T-cell (primary cell): Measurements from ENCODE around the gene KLHL7. TPM values are rescaled to one million over a fixed set of nuclear protein-coding genes. Genes with fewer than 3 reads are reported as not detected.

Experiments used
- ATAC-seq, 4 experiments: fragments of 200-7000 bp in 3 of 4; fragments of 150-1000 bp in 1 of 4; cut with Tn5 transposase; replicated peaks in 1 of 4; 1 replicate in 3 of 4; 2 replicates in 1 of 4; pipeline ENCODE4 v1.10.0; 2021; ENCODE audit warnings: moderate library complexity in 3 of 4, mild to moderate bottlenecking in 2 of 4, moderate number of reproducible peaks in 1 of 4
- CTCF ChIA-PET, 2 donors: fragments of 300-600 bp; sonication (Branson Sonifier 250); formaldehyde crosslinking; loops; one replicate each; lab custom pipeline; 2022; ENCODE audit warnings: antibody characterized with exemption in 2 of 2; lab: Charles Lee
- POLR2A ChIA-PET, 2 donors: fragments of 300-600 bp; sonication (Branson Sonifier 250); formaldehyde crosslinking; loops; one replicate each; lab custom pipeline; 2022; ENCODE audit warnings: antibody characterized with exemption in 2 of 2; lab: Charles Lee
- DNase-seq, 35 experiments: peaks; one replicate each; pipeline versions ENCODE4 v3.0.0 to v3.0.0-alpha.2; 2013 to 2023
- H3K27ac ChIP-seq: one replicate; pipeline ENCODE4 v1.5.1; 2013; ENCODE audit warnings: low read length
- H3K27me3 ChIP-seq, 2 experiments: replicated peaks in 1 of 2; 1 replicate in 1 of 2; 2 replicates in 1 of 2; pipeline versions ENCODE4 v1.6.1 to v1.7.0; 2013; ENCODE audit warnings: low read length in 1 of 2, mixed read lengths in 1 of 2; ENCODE audit not compliant: control insufficient read depth in 2 of 2, insufficient read depth in 2 of 2; ENCODE audit errors: extremely low read depth in 1 of 2
- H3K36me3 ChIP-seq, 2 donors: 1 replicate in 1 of 2; 2 replicates in 1 of 2; pipeline versions ENCODE4 v1.6.1 to v1.7.0; 2013; ENCODE audit warnings: low read length in 1 of 2; ENCODE audit not compliant: control insufficient read depth in 2 of 2, insufficient read depth in 1 of 2; ENCODE audit errors: extremely low read depth in 1 of 2
- H3K4me1 ChIP-seq, 2 experiments: 1 replicate in 1 of 2; 2 replicates in 1 of 2; pipeline versions ENCODE4 v1.6.1 to v1.7.0; 2013; ENCODE audit warnings: low read length in 2 of 2, mixed read lengths in 1 of 2; ENCODE audit not compliant: insufficient read depth in 2 of 2, control insufficient read depth in 1 of 2; ENCODE audit errors: extremely low read depth in 1 of 2
- H3K4me3 ChIP-seq, 2 donors: 1 replicate in 1 of 2; 2 replicates in 1 of 2; pipeline versions ENCODE4 v1.5.1 to v1.7.0; 2013; ENCODE audit warnings: mild to moderate bottlenecking in 2 of 2, low read length in 1 of 2, moderate library complexity in 1 of 2; ENCODE audit not compliant: control insufficient read depth in 1 of 2; ENCODE audit errors: extremely low read depth in 1 of 2
- H3K9me3 ChIP-seq: 2 replicates; pipeline ENCODE4 v1.7.0; 2013
- H3K27ac Mint-ChIP-seq, 2 donors: one replicate each; pipeline ENCODE4 v1.8.0; 2020 to 2021; ENCODE audit warnings: mild to moderate bottlenecking in 2 of 2, mixed read lengths in 2 of 2
- H3K27me3 Mint-ChIP-seq, 2 donors: one replicate each; pipeline ENCODE4 v1.8.0; 2021 to 2022; ENCODE audit warnings: mixed read lengths in 2 of 2
- H3K36me3 Mint-ChIP-seq: one replicate; pipeline ENCODE4 v1.8.0; 2021; ENCODE audit warnings: mixed read lengths
- H3K4me1 Mint-ChIP-seq, 3 donors: one replicate each; pipeline ENCODE4 v1.8.0; 2020 to 2022; ENCODE audit warnings: mixed read lengths in 3 of 3, mild to moderate bottlenecking in 1 of 3
- H3K4me3 Mint-ChIP-seq, 3 donors: one replicate each; pipeline ENCODE4 v1.8.0; 2020 to 2022; ENCODE audit warnings: mild to moderate bottlenecking in 3 of 3, mixed read lengths in 3 of 3, moderate library complexity in 3 of 3
- H3K9me3 Mint-ChIP-seq, 3 donors: one replicate each; pipeline ENCODE4 v1.8.0; 2020 to 2022; ENCODE audit warnings: mixed read lengths in 3 of 3
- WGBS: methylation state at CpG from one replicate; pipeline ENCODE4 v1.1.5; 2013; ENCODE audit warnings: missing lambda C conversion rate; ENCODE audit not compliant: insufficient coverage; 5-methylcytosine and 5-hydroxymethylcytosine counted together
- total RNA-seq, 35 experiments: library from RNA in 6 of 35; stranded (reverse) in 6 of 35; fragments of 120-200 nt in 1 of 35; gene quantifications; one replicate each; pipeline versions ENCODE4 v1.2.1 to v1.2.4 and lab custom pipeline; 2013 to 2026

Gene KLHL7
- total RNA-seq, 5 donors from 2014 or later (not counting 1 experiment from before 2014, with no cell fraction given): 20.1 to 26.8 (median 22.4) TPM

- Histone ChIP-seq H3K27ac (no peak overlapping the region), H3K4me3 (no peak overlapping the region), H3K4me1 (no peaks in the 10 kb centered on the region), H3K9me3 (no peaks in the 10 kb centered on the region), H3K36me3 (no peaks in the 10 kb centered on the region), H3K27me3 (no peaks in the 10 kb centered on the region)
- Mint-ChIP-seq H3K4me3 (no peak overlapping the region), H3K9me3 (no peaks in the 10 kb centered on the region), H3K4me1 (no peaks in the 10 kb centered on the region), H3K27ac (no peak overlapping the region), H3K36me3 (no peaks in the 10 kb centered on the region), H3K27me3 (peaks cover 8 to 14% of the 10 kb centered on the region in 2 donors)
- no peak for DNase-seq
- ChIA-PET CTCF (no interaction called here), POLR2A (no interaction called here)
- no peak for ATAC-seq
Measured at GRCh38 chr7:23072048-23072447, 33.5 kb upstream of the KLHL7 start.

GRCh38 chr7:23072922-23073321 lies 32.7 kb upstream of the KLHL7 start:
- no peak overlapping the region for H3K4me3 ChIP-seq
- Mint-ChIP-seq H3K27me3 (peaks cover 0 to 9% of the 10 kb centered on the region in 2 donors), H3K27ac (no peak overlapping the region), H3K4me3 (no peak overlapping the region), H3K9me3 (no peaks in the 10 kb centered on the region), H3K36me3 (no peaks in the 10 kb centered on the region), H3K4me1 (no peaks in the 10 kb centered on the region)
- H3K9me3 ChIP-seq: no peaks in the 10 kb centered on the region
- no peaks in the 10 kb centered on the region for H3K27me3 ChIP-seq
- H3K27ac ChIP-seq: no peak overlapping the region
- DNase-seq: no peak
- no peaks in the 10 kb centered on the region for H3K4me1 ChIP-seq
- ATAC-seq: no peak
- CTCF ChIA-PET: interaction anchor here in 1 of 2 donors (0.6 to 1.8 kb wide), 3 partner anchors 12 to 1820 kb away, joined by 3 to 4 read pairs (median 3); no protein-coding TSS in a partner anchor
- no CpG with 5 or more reads among the region's 2 CpGs for WGBS
- no peaks in the 10 kb centered on the region for H3K36me3 ChIP-seq
- POLR2A ChIA-PET: no interaction called here

DNA sequence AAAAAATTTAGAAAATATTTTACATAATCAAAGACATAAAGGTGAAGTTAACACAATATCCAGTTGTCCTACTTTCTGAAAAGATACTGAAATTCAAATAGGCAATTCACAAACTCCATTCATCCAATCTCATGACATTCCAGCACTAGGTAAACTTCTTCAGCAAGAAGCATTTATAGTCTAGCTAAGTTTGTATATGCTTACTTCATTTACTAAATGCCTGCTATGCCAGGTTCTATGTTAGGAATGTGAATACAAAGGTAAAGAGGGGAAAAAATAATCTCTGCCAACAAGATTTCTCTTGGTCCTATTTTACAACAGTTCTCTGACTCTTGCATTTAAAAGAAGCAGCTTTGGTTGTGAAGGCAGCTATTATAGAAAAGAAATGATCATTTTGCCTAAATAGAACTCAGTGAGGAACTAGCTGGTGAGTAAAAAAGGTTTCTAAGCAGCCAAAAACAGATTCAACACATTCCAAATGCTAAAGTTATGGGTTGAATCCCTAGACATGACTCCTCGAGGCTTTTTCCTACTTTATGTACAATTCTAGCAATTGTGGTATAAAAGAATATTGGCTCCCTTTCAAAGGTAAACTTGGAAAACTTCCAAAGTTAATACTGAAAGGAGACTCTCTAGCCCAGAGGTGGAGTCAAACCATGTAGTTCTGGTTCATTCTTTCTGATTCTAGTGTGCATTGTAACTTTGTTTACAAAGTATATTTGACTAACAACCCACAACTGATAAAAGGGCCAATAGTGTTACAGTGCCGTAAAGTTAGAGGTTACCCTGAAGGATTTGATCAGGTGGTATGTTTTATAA lies 30.9 kb upstream of the KLHL7 start:
- H3K9me3 ChIP-seq: no peaks in the 10 kb centered on the region
- Mint-ChIP-seq H3K27me3 (peaks cover 0 to 9% of the 10 kb centered on the region in 2 donors), H3K4me3 (no peak overlapping the region), H3K9me3 (no peaks in the 10 kb centered on the region), H3K4me1 (no peaks in the 10 kb centered on the region), H3K36me3 (no peaks in the 10 kb centered on the region), H3K27ac (no peak overlapping the region)
- H3K36me3 ChIP-seq: no peaks in the 10 kb centered on the region
- POLR2A ChIA-PET: no interaction called here
- H3K4me1 ChIP-seq: no peaks in the 10 kb centered on the region
- DNase-seq (no peak), ATAC-seq (no peak)
- CTCF ChIA-PET: interaction anchor here in 1 of 2 donors (0.7 to 1.8 kb wide), 3 partner anchors 11 to 23 kb away, joined by 3 to 4 read pairs (median 4); no protein-coding TSS in a partner anchor
- no peak overlapping the region for H3K4me3 ChIP-seq
- WGBS: no CpG with 5 or more reads among the region's 2 CpGs
- no peak overlapping the region for H3K27ac ChIP-seq
- no peaks in the 10 kb centered on the region for H3K27me3 ChIP-seq

GRCh38 chr7:23075571-23075970 lies 30.0 kb upstream of the KLHL7 start:
- Histone ChIP-seq H3K27ac (no peak overlapping the region), H3K4me1 (no peaks in the 10 kb centered on the region), H3K9me3 (no peaks in the 10 kb centered on the region), H3K36me3 (no peaks in the 10 kb centered on the region), H3K4me3 (no peak overlapping the region), H3K27me3 (no peaks in the 10 kb centered on the region)
- Mint-ChIP-seq H3K27ac (no peak overlapping the region), H3K27me3 (peaks cover 0 to 11% of the 10 kb centered on the region in 2 donors), H3K4me3 (no peak overlapping the region), H3K9me3 (no peaks in the 10 kb centered on the region), H3K4me1 (no peaks in the 10 kb centered on the region), H3K36me3 (no peaks in the 10 kb centered on the region)
- POLR2A ChIA-PET: no interaction called here
- ATAC-seq (no peak), DNase-seq (no peak)
- WGBS: no CpG with 5 or more reads among the region's 3 CpGs
- CTCF ChIA-PET: interaction anchor here (1.1 to 1.3 kb wide), 2 partner anchors 11 to 22 kb away, joined by 3 to 4 read pairs; no protein-coding TSS in a partner anchor

- H3K36me3 Mint-ChIP-seq: no peaks in the 10 kb centered on the region
- no peak for ATAC-seq
- Histone ChIP-seq H3K9me3 (no peaks in the 10 kb centered on the region), H3K36me3 (no peaks in the 10 kb centered on the region), H3K4me1 (no peaks in the 10 kb centered on the region), H3K4me3 (no peak overlapping the region), H3K27ac (no peak overlapping the region), H3K27me3 (no peaks in the 10 kb centered on the region)
- H3K4me3 Mint-ChIP-seq: no peak overlapping the region
- H3K27ac Mint-ChIP-seq: no peak overlapping the region
- H3K9me3 Mint-ChIP-seq: no peaks in the 10 kb centered on the region
- DNase-seq: no peak
- WGBS: 10% methylated on average over 1 of the region's 3 CpGs
- H3K4me1 Mint-ChIP-seq: no peaks in the 10 kb centered on the region
- POLR2A ChIA-PET: no interaction called here
- peaks cover 4 to 18% of the 10 kb centered on the region in 2 donors for H3K27me3 Mint-ChIP-seq
- CTCF ChIA-PET: interaction anchor here in 1 of 2 donors (1.3 kb wide), 1 partner anchor 9 kb away, joined by 4 read pairs; no protein-coding TSS in a partner anchor
Measured at GRCh38 chr7:23076772-23077171, 28.8 kb upstream of the KLHL7 start.

DNA sequence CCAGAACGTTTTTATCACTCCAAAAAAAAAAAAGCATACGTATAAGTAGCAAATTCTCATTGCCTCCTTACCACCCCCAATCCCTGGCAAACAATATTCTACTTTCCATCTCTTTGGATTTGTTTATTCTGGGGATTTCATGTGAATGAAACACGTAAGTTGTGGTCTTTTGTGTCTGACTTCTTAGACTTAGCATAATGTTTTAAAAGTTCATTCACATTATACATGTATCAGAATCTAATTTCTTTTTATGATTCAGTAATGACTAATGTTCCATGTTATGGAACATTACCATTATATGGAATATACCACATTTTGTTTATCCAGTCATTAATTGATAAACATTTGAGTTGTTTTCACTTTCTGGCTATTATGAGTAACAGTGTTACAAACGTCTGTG lies 12.5 kb upstream of the KLHL7 start:
- Histone ChIP-seq H3K36me3 (no peaks in the 10 kb centered on the region), H3K9me3 (no peaks in the 10 kb centered on the region), H3K27me3 (peaks cover 0 to 13% of the 10 kb centered on the region in 2 experiments), H3K27ac (no peak overlapping the region), H3K4me1 (no peaks in the 10 kb centered on the region), H3K4me3 (no peak overlapping the region)
- Mint-ChIP-seq H3K36me3 (no peaks in the 10 kb centered on the region), H3K27ac (no peak overlapping the region), H3K27me3 (peaks cover 0 to 2% of the 10 kb centered on the region in 2 donors), H3K4me1 (no peaks in the 10 kb centered on the region), H3K4me3 (no peak overlapping the region), H3K9me3 (no peaks in the 10 kb centered on the region)
- ChIA-PET POLR2A (no interaction called here), CTCF (no interaction called here)
- WGBS: no CpG with 5 or more reads among the region's 4 CpGs
- no peak for DNase-seq
- ATAC-seq: no peak
